Type B pancreatic cell (in vitro differentiated cells): ENCODE measurements around the gene NKPD1. TPM values are rescaled to one million over a fixed set of nuclear protein-coding genes. Genes with fewer than 3 reads are reported as not detected.

ENCODE experiments used
- DNase-seq: peaks from one replicate; pipeline ENCODE4 v3.0.0; 2021; ENCODE audit warnings: mixed read lengths; ENCODE audit not compliant: unreplicated experiment; ENCODE audit errors: extremely low spot score
- H3K27ac Mint-ChIP-seq: 2 replicates; pipeline ENCODE4 v1.8.0; 2021; ENCODE audit warnings: mild to moderate bottlenecking, mixed read lengths
- H3K27me3 Mint-ChIP-seq: 2 replicates; pipeline ENCODE4 v1.8.0; 2021; ENCODE audit warnings: mixed read lengths
- H3K36me3 Mint-ChIP-seq: 2 replicates; pipeline ENCODE4 v1.8.0; 2021; ENCODE audit warnings: mixed read lengths
- H3K4me1 Mint-ChIP-seq: one replicate; pipeline ENCODE4 v1.8.0; 2021; ENCODE audit warnings: mixed read lengths; ENCODE audit not compliant: unreplicated experiment
- H3K4me3 Mint-ChIP-seq: 2 replicates; pipeline ENCODE4 v1.8.0; 2021; ENCODE audit warnings: mild to moderate bottlenecking, mixed read lengths
- H3K9me3 Mint-ChIP-seq: 2 replicates; pipeline ENCODE4 v1.8.0; 2021; ENCODE audit warnings: mixed read lengths
- CTCF ChIP-seq: fragments of 200-600 bp; sonication (generic); conservative IDR thresholded peaks from 2 replicates; pipeline ENCODE4 v1.5.0; 2021; ENCODE audit warnings: antibody characterized with exemption, mild to moderate bottlenecking
- total RNA-seq: library from RNA; stranded (reverse); gene quantifications from 2 replicates; pipeline ENCODE4 v1.2.1, GENCODE V29; 2021; ENCODE audit warnings: low replicate concordance

Gene NKPD1
- total RNA-seq, 1 donor from 2014 or later = 0.56 TPM

DNA sequence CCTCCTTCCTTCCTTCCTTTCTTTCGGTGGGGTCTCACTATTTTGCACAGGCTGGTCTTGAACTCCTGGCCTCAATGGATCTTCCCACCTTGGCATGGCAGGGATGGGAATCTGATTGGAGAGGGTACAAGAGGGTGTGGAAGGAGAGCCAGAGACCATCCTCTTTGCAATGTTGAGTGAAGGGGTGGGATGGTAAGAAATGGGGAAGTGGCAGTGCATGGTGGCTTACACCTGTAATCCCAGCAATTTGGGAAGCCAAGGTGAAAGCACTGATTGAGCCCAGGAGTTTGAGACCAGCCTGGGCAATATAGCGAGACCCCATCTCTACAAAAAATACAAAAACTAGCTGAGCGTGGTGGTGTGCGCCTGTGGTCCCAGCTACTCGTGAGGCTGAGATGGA, 23.3 kb upstream of the NKPD1 start:
- TF ChIP-seq CTCF = no peak
- H3K27ac Mint-ChIP-seq = no peak overlapping the region
- H3K9me3 Mint-ChIP-seq = no peaks in the 10 kb centered on the region
- H3K4me1 Mint-ChIP-seq = peaks cover 14% of the 10 kb centered on the region
- DNase-seq = no peak
- no peak overlapping the region for H3K4me3 Mint-ChIP-seq
- H3K36me3 Mint-ChIP-seq = no peaks in the 10 kb centered on the region
- H3K27me3 Mint-ChIP-seq = no peaks in the 10 kb centered on the region

DNA sequence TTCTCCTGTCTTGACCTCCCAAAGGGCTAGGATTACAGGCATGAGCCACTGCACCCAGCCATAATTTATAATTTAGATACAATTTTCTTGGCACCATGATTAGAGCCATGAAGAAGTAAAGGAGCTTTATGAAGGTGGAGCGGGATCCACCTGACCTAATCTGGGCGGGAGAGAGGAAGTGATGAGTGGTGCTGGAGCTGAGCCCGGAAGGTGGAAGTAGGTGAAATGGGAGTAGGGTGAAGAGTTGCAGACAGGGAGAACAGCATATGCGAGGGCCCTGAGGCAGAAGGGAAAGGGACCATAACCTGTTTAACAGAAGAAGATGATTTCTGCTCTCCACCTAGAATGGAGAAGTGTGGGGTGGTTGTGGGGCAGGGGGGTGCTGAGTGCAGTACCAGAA, 22.0 kb upstream of the NKPD1 start:
- no peak for DNase-seq
- peak overlapping the region; percentile 3 for H3K4me3 Mint-ChIP-seq
- peaks cover 18% of the 10 kb centered on the region for H3K4me1 Mint-ChIP-seq
- no peaks in the 10 kb centered on the region for H3K27me3 Mint-ChIP-seq
- no peak for TF ChIP-seq CTCF
- no peaks in the 10 kb centered on the region for H3K9me3 Mint-ChIP-seq
- no peaks in the 10 kb centered on the region for H3K36me3 Mint-ChIP-seq
- no peak overlapping the region for H3K27ac Mint-ChIP-seq

DNA sequence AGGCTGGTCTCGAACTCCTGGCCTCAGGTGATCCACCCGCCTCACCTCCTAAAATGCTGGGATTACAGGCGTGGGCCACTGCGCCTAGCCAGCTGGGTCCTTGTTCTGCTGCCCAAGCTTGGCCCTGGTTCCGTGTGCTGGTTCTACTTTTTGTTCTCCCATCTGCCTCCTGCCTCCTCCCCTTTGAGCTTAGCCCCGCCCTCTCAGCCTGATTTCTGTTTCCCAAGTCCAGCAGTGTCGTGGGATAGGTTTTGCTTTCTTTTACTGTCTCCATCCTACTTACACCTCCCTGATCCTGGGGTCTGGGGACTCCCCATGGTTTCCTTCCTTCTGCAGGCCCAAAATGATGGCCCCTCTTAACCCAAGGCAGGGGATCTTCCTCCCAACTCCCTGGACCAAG, 20.2 kb upstream of the NKPD1 start:
- H3K4me1 Mint-ChIP-seq = peaks cover 13% of the 10 kb centered on the region
- H3K4me3 Mint-ChIP-seq = peak overlapping the region; percentile 88
- DNase-seq = no peak
- H3K36me3 Mint-ChIP-seq = no peaks in the 10 kb centered on the region
- H3K27me3 Mint-ChIP-seq = no peaks in the 10 kb centered on the region
- H3K9me3 Mint-ChIP-seq = no peaks in the 10 kb centered on the region
- TF ChIP-seq CTCF = no peak
- peak overlapping the region; percentile 81 for H3K27ac Mint-ChIP-seq

- DNase-seq = no peak
- Mint-ChIP-seq H3K36me3 (no peaks in the 10 kb centered on the region), H3K27me3 (no peaks in the 10 kb centered on the region), H3K9me3 (no peaks in the 10 kb centered on the region), H3K4me3 (peak overlapping the region; percentile 88), H3K4me1 (peaks cover 17% of the 10 kb centered on the region), H3K27ac (peak overlapping the region; percentile 85)
- TF ChIP-seq CTCF = no peak
Observed at GRCh38 chr19:45179892-45180370, 19.1 kb upstream of the NKPD1 start.

- H3K9me3 Mint-ChIP-seq = no peaks in the 10 kb centered on the region
- H3K36me3 Mint-ChIP-seq = no peaks in the 10 kb centered on the region
- DNase-seq = no peak
- peak overlapping the region; percentile 97 for H3K4me3 Mint-ChIP-seq
- TF ChIP-seq CTCF = no peak
- H3K4me1 Mint-ChIP-seq = peaks cover 17% of the 10 kb centered on the region
- no peaks in the 10 kb centered on the region for H3K27me3 Mint-ChIP-seq
- peak overlapping the region; percentile 96 for H3K27ac Mint-ChIP-seq
Observed at GRCh38 chr19:45179072-45179891, 18.5 kb upstream of the NKPD1 start.
